ENCODE measurements around the gene IZUMO4. TPM values are rescaled to one million over a fixed set of nuclear protein-coding genes. Genes with fewer than 3 reads are reported as not detected.

The IZUMO4 gene
- total RNA-seq, 4 donors from 2014 or later: 1.5 to 86.1 (median 5.7) TPM

GRCh38 chr19:2111886-2112285, 15.2 kb downstream of the IZUMO4 start:
- Histone ChIP-seq H3K36me3 (no peaks in the 10 kb centered on the region), H3K4me3 (no peak overlapping the region), H3K27ac (no peak overlapping the region), H3K4me1 (no peaks in the 10 kb centered on the region), H3K27me3 (no peaks in the 10 kb centered on the region), H3K9me3 (no peaks in the 10 kb centered on the region)
- intact Hi-C loops (cut with DNase I; ENCODE audit: low total_unique reads): no loop called here
- DNase-seq: no peak
- TF ChIP-seq CTCF (IDR thresholded peaks at IDR 0.05) (no peak), POLR2A (IDR thresholded peaks at IDR 0.05) (no peak)

DNA sequence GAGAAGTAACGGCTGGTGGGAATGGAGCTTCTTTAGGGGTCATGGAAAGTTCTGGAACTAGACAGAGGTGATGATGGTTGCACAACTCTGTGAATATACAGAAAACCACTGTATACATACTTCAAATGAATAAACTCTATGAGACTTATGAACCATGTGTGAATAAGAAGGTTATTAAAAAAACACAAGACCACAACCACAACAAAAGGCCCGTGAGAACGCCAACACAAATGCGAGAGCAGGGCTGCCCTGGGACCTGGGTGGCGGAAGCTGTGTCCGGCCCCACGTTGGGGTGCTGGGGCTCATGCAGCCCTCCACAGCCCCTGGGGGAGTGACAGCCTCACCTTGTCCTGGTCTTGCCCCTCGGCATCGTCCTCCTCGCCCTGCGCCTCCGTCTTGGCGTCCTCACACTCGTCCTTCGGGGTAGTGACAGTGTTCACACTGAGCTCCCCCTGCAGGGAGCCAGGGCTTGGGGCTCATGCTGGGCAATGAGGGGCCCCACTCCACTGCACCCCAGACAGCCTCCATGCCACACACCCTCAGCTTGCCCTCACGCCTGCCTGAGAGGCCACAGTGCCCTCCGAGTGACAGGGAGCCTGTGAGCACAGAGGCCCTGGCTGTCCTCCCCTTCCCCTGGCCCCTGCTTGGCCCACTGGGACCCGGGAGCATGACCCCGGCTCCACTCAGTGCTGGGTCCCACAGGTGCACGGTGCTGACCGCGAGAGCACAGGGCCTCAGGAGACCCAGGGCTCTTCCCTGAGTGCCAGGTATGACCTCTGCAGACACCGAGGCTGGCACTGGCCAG, 16.0 kb downstream of the IZUMO4 start:
- no peaks in the 10 kb centered on the region for H3K36me3 ChIP-seq
- no peaks in the 10 kb centered on the region for H3K9me3 ChIP-seq
- no peaks in the 10 kb centered on the region for H3K27me3 ChIP-seq
- no peak for TF ChIP-seq CTCF (IDR thresholded peaks at IDR 0.05)
- no peak for TF ChIP-seq POLR2A (IDR thresholded peaks at IDR 0.05)
- no peak for DNase-seq
- H3K4me1 ChIP-seq: no peaks in the 10 kb centered on the region
- no peak overlapping the region for H3K27ac ChIP-seq
- intact Hi-C loops (cut with DNase I; ENCODE audit: low total_unique reads): no loop called here
- no peak overlapping the region for H3K4me3 ChIP-seq

GRCh38 chr19:2113439-2114211, 16.9 kb downstream of the IZUMO4 start:
- Histone ChIP-seq H3K4me1 (no peaks in the 10 kb centered on the region), H3K36me3 (no peaks in the 10 kb centered on the region), H3K9me3 (no peaks in the 10 kb centered on the region), H3K27ac (no peak overlapping the region), H3K27me3 (no peaks in the 10 kb centered on the region), H3K4me3 (no peak overlapping the region)
- no peak for DNase-seq
- intact Hi-C loops (cut with DNase I; ENCODE audit: low total_unique reads): no loop called here
- TF ChIP-seq POLR2A (IDR thresholded peaks at IDR 0.05): no peak
- TF ChIP-seq CTCF (IDR thresholded peaks at IDR 0.05): no peak

DNA sequence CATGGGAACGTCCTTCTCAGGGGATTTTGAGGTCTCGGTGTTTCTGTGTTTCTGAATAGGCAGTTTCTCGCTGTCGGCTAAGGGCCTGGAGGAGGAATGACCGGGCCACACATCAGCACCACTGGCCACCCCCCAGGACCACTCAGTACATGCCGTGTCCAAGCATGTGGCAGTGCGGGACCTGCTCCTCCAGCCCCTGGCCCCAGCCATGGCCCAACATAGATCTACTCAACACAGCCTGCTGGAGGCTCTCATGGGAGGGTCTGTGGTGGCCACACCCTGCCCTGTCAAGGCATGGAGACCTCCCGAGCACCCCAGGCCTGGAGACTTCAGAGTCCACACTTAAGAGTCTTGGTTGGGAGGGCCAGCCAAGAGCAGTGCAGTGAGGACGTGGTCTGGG, 17.5 kb downstream of the IZUMO4 start:
- Histone ChIP-seq H3K4me3 (no peak overlapping the region), H3K4me1 (no peaks in the 10 kb centered on the region), H3K27me3 (no peaks in the 10 kb centered on the region), H3K9me3 (no peaks in the 10 kb centered on the region), H3K27ac (no peak overlapping the region), H3K36me3 (no peaks in the 10 kb centered on the region)
- TF ChIP-seq CTCF (IDR thresholded peaks at IDR 0.05): no peak
- no peak for TF ChIP-seq POLR2A (IDR thresholded peaks at IDR 0.05)
- intact Hi-C loops (cut with DNase I; ENCODE audit: low total_unique reads): no loop called here
- DNase-seq: no peak

- intact Hi-C loops (cut with DNase I; ENCODE audit: low total_unique reads): no loop called here
- Histone ChIP-seq H3K9me3 (no peaks in the 10 kb centered on the region), H3K27me3 (no peaks in the 10 kb centered on the region), H3K4me1 (no peaks in the 10 kb centered on the region), H3K36me3 (no peaks in the 10 kb centered on the region), H3K27ac (no peak overlapping the region), H3K4me3 (no peak overlapping the region)
- no peak for DNase-seq
- TF ChIP-seq POLR2A (IDR thresholded peaks at IDR 0.05) (no peak), CTCF (IDR thresholded peaks at IDR 0.05) (no peak)
Measured at GRCh38 chr19:2114821-2115220, 18.1 kb downstream of the IZUMO4 start.
